ENCODE measurements around the gene CPEB1.

Gene CPEB1

GRCh38 chr15:82595203-82595602 lies 52.0 kb downstream of the CPEB1 start:
- no peak for DNase-seq (ENCODE audit: low spot score)

- no peak for DNase-seq (ENCODE audit: low spot score)
Measured at GRCh38 chr15:82587805-82588204, 59.4 kb downstream of the CPEB1 start.

GRCh38 chr15:82585072-82585471 lies 62.1 kb downstream of the CPEB1 start:
- DNase-seq (ENCODE audit: low spot score), result no peak

- DNase-seq (ENCODE audit: low spot score), result no peak
Measured at GRCh38 chr15:82580713-82581112, 66.5 kb downstream of the CPEB1 start.

GRCh38 chr15:82575335-82575734 lies 71.8 kb downstream of the CPEB1 start:
- no peak for DNase-seq (ENCODE audit: low spot score)

- DNase-seq (ENCODE audit: low spot score), result no peak
Measured at GRCh38 chr15:82572986-82573385, 74.2 kb downstream of the CPEB1 start.

- peak; percentile 29 for DNase-seq (ENCODE audit: low spot score)
Measured at GRCh38 chr15:82572311-82572710, 74.9 kb downstream of the CPEB1 start.

- peak; percentile 90 for DNase-seq (ENCODE audit: low spot score)
Measured at GRCh38 chr15:82571722-82572222, 75.4 kb downstream of the CPEB1 start.

GRCh38 chr15:82570721-82571508 lies 76.2 kb downstream of the CPEB1 start:
- peak; percentile 19 for DNase-seq (ENCODE audit: low spot score)

- no peak for DNase-seq (ENCODE audit: low spot score)
Measured at GRCh38 chr15:82569834-82570233, 77.3 kb downstream of the CPEB1 start.

- DNase-seq (ENCODE audit: low spot score), result no peak
Measured at GRCh38 chr15:82568986-82569385, 78.2 kb downstream of the CPEB1 start.

GRCh38 chr15:82567661-82568060 lies 79.5 kb downstream of the CPEB1 start:
- DNase-seq (ENCODE audit: low spot score), result no peak

GRCh38 chr15:82566690-82567089 lies 80.5 kb downstream of the CPEB1 start:
- no peak for DNase-seq (ENCODE audit: low spot score)

GRCh38 chr15:82558502-82558901 lies 88.7 kb downstream of the CPEB1 start:
- no peak for DNase-seq (ENCODE audit: low spot score)

GRCh38 chr15:82556315-82557035 lies 90.7 kb downstream of the CPEB1 start:
- DNase-seq (ENCODE audit: low spot score), result no peak

GRCh38 chr15:82554849-82555248 lies 92.3 kb downstream of the CPEB1 start:
- no peak for DNase-seq (ENCODE audit: low spot score)

- peak; percentile 49 for DNase-seq (ENCODE audit: low spot score)
Measured at GRCh38 chr15:82554351-82554750, 92.8 kb downstream of the CPEB1 start.

- no peak for DNase-seq (ENCODE audit: low spot score)
Measured at GRCh38 chr15:82553846-82554245, 93.3 kb downstream of the CPEB1 start.

GRCh38 chr15:82552861-82553260 lies 94.3 kb downstream of the CPEB1 start:
- DNase-seq (ENCODE audit: low spot score), result no peak

GRCh38 chr15:82551646-82552247 lies 95.4 kb downstream of the CPEB1 start:
- no peak for DNase-seq (ENCODE audit: low spot score)

- no peak for DNase-seq (ENCODE audit: low spot score)
Measured at GRCh38 chr15:82549199-82549665, 97.9 kb downstream of the CPEB1 start.

- DNase-seq (ENCODE audit: low spot score), result no peak
Measured at GRCh38 chr15:82548700-82549099, 98.5 kb downstream of the CPEB1 start.

- DNase-seq (ENCODE audit: low spot score), result no peak
Measured at GRCh38 chr15:82545478-82545877, 101.7 kb downstream of the CPEB1 start.
